ENCODE measurements around the gene RFX8.

The RFX8 gene

GRCh38 chr2:101474731-101475384 is at the start of gene RFX8:
TSS of gene RFX8 (minus strand) at chr2:101475112. CDS start at chr2:101466848, 8,264 bp downstream.
- peak; percentile 49 for DNase-seq (ENCODE audit: low spot score)
- no peak for TF ChIP-seq CTCF (IDR thresholded peaks at IDR 0.05; ENCODE audit: borderline replicate concordance, control extremely low read depth, extremely low read depth, insufficient read depth, missing control alignments)
- in situ Hi-C loops (cut with MboI; ENCODE audit: low sequenced_read_pairs, unreplicated experiment), result no loop called here

- TF ChIP-seq CTCF (IDR thresholded peaks at IDR 0.05; ENCODE audit: borderline replicate concordance, control extremely low read depth, extremely low read depth, insufficient read depth, missing control alignments), result no peak
- in situ Hi-C loops (cut with MboI; ENCODE audit: low sequenced_read_pairs, unreplicated experiment), result no loop called here
- no peak for DNase-seq (ENCODE audit: low spot score)
Measured at GRCh38 chr2:101521487-101521886, 46.6 kb upstream of the RFX8 start.

- no peak for DNase-seq (ENCODE audit: low spot score)
- no peak for TF ChIP-seq CTCF (IDR thresholded peaks at IDR 0.05; ENCODE audit: borderline replicate concordance, control extremely low read depth, extremely low read depth, insufficient read depth, missing control alignments)
- in situ Hi-C loops (cut with MboI; ENCODE audit: low sequenced_read_pairs, unreplicated experiment), result no loop called here
Measured at GRCh38 chr2:101520246-101520645, 45.3 kb upstream of the RFX8 start.

- no peak for DNase-seq (ENCODE audit: low spot score)
- in situ Hi-C loops (cut with MboI; ENCODE audit: low sequenced_read_pairs, unreplicated experiment), result no loop called here
- TF ChIP-seq CTCF (IDR thresholded peaks at IDR 0.05; ENCODE audit: borderline replicate concordance, control extremely low read depth, extremely low read depth, insufficient read depth, missing control alignments), result no peak
Measured at GRCh38 chr2:101518578-101519492, 43.9 kb upstream of the RFX8 start.

- in situ Hi-C loops (cut with MboI; ENCODE audit: low sequenced_read_pairs, unreplicated experiment), result no loop called here
- TF ChIP-seq CTCF (IDR thresholded peaks at IDR 0.05; ENCODE audit: borderline replicate concordance, control extremely low read depth, extremely low read depth, insufficient read depth, missing control alignments), result no peak
- DNase-seq (ENCODE audit: low spot score), result no peak
Measured at GRCh38 chr2:101517758-101518271, 42.9 kb upstream of the RFX8 start.

GRCh38 chr2:101516823-101517690 is 42.1 kb upstream of the RFX8 start:
- in situ Hi-C loops (cut with MboI; ENCODE audit: low sequenced_read_pairs, unreplicated experiment), result no loop called here
- TF ChIP-seq CTCF (IDR thresholded peaks at IDR 0.05; ENCODE audit: borderline replicate concordance, control extremely low read depth, extremely low read depth, insufficient read depth, missing control alignments), result no peak
- DNase-seq (ENCODE audit: low spot score), result no peak
